ENCODE data around the gene SKOR1. TPM values are rescaled to one million over a fixed set of nuclear protein-coding genes. Genes with fewer than 3 reads are reported as not detected.

Gene SKOR1
- total RNA-seq, 1 experiment from 2014 or later, result 0.22 TPM

DNA sequence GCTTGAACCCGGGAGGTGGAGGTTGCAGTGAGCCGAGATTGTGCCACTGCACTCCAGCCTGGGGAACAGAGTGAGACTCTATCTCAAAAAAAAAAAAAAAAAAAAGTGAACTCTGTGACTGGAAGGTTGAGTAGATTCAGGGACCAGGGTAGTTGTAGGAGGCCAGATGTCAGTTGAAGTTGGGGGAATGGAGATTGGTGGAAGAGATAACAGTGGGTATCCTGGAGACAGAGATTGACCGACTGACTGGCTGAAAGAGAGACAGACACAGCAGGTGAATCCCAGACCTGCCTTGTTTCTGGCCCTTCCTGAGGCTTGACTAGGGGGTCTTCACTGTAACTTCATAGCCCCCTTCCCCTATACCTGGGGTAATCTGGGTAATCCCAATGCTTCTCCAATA lies 36.7 kb downstream of the SKOR1 start (continued):
- no peak for TF ChIP-seq ZNF121 (CRISPR knock-in tag; IDR thresholded peaks at IDR 0.05)
- TF ChIP-seq KAT7 (CRISPR knock-in tag; IDR thresholded peaks at IDR 0.05; ENCODE audit: borderline replicate concordance), result no peak
- TF ChIP-seq, protein P1, sequence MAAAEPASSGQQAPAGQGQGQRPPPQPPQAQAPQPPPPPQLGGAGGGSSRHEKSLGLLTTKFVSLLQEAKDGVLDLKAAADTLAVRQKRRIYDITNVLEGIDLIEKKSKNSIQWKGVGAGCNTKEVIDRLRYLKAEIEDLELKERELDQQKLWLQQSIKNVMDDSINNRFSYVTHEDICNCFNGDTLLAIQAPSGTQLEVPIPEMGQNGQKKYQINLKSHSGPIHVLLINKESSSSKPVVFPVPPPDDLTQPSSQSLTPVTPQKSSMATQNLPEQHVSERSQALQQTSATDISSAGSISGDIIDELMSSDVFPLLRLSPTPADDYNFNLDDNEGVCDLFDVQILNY (CRISPR knock-in tag; IDR thresholded peaks at IDR 0.05), result no peak
- TF ChIP-seq, protein P2, sequence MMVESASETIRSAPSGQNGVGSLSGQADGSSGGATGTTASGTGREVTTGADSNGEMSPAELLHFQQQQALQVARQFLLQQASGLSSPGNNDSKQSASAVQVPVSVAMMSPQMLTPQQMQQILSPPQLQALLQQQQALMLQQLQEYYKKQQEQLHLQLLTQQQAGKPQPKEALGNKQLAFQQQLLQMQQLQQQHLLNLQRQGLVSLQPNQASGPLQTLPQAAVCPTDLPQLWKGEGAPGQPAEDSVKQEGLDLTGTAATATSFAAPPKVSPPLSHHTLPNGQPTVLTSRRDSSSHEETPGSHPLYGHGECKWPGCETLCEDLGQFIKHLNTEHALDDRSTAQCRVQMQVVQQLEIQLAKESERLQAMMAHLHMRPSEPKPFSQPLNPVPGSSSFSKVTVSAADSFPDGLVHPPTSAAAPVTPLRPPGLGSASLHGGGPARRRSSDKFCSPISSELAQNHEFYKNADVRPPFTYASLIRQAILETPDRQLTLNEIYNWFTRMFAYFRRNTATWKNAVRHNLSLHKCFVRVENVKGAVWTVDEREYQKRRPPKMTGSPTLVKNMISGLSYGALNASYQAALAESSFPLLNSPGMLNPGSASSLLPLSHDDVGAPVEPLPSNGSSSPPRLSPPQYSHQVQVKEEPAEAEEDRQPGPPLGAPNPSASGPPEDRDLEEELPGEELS (CRISPR knock-in tag; IDR thresholded peaks at IDR 0.05), result no peak
- TF ChIP-seq NFE2L1 (CRISPR knock-in tag; IDR thresholded peaks at IDR 0.05), result no peak
- TF ChIP-seq, protein P3, sequence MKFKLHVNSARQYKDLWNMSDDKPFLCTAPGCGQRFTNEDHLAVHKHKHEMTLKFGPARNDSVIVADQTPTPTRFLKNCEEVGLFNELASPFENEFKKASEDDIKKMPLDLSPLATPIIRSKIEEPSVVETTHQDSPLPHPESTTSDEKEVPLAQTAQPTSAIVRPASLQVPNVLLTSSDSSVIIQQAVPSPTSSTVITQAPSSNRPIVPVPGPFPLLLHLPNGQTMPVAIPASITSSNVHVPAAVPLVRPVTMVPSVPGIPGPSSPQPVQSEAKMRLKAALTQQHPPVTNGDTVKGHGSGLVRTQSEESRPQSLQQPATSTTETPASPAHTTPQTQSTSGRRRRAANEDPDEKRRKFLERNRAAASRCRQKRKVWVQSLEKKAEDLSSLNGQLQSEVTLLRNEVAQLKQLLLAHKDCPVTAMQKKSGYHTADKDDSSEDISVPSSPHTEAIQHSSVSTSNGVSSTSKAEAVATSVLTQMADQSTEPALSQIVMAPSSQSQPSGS (CRISPR knock-in tag; IDR thresholded peaks at IDR 0.05; ENCODE audit: borderline replicate concordance, low read depth), result no peak
- TF ChIP-seq ZNF671 (CRISPR knock-in tag; IDR thresholded peaks at IDR 0.05), result no peak

DNA sequence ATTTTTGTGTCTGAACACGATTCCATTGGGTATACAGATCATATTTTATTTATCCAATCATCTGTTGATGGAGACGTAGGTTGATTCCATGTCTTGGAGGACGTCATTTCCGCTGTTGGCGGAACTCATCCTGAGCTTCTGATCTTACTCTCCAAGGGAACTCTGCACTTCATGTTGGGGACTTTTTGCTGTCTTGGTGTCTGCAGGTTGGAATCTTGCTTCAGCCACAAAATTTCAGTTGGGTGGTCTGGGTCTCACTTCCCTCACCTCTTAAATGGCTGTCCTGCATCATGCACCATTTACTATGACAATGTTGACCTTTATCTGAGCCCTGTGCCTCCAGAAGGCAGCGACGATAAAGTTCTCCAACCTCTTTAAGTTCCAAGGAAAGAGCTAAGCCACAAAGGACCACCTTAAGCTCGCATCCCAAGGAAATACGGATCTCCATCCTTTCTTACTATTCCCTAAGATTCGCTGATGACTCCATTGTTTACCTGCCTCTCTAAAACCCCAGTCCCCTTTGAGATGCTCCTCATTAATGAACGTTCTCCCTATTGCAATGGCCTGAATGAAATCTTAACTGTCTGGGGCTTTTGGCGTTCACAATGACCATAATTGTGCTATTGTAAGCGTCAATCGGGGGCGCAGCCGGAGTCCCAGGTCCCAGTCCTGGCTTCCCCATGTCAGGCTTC lies 37.6 kb downstream of the SKOR1 start:
- H3K4me1 Mint-ChIP-seq, result peaks cover 21% of the 10 kb centered on the region
- ChIA-PET CTCF (interaction anchor here (0.5 to 2.5 kb wide), 36 partner anchors 9 to 444 kb away, joined by 3 to 43 read pairs (median 5); partner anchors contain the start of gene PIAS1), POLR2A (interaction anchor here (0.8 to 2.2 kb wide), 3 partner anchors 10 to 191 kb away, joined by 3 to 5 read pairs (median 4); partner anchors contain the start of gene PIAS1)
- H3K27me3 Mint-ChIP-seq (ENCODE audit: low read depth), result peaks cover 26% of the 10 kb centered on the region
- no peaks in the 10 kb centered on the region for H3K9me3 Mint-ChIP-seq
- H3K36me3 Mint-ChIP-seq, result no peaks in the 10 kb centered on the region
- peak overlapping the region; percentile 65 for H3K4me3 Mint-ChIP-seq
- ATAC-seq (no peak), DNase-seq (ENCODE audit: low spot score) (no peak)
- no peak for TF ChIP-seq OVOL2 (CRISPR knock-in tag; IDR thresholded peaks at IDR 0.05; ENCODE audit: borderline replicate concordance)
- TF ChIP-seq, protein P4, sequence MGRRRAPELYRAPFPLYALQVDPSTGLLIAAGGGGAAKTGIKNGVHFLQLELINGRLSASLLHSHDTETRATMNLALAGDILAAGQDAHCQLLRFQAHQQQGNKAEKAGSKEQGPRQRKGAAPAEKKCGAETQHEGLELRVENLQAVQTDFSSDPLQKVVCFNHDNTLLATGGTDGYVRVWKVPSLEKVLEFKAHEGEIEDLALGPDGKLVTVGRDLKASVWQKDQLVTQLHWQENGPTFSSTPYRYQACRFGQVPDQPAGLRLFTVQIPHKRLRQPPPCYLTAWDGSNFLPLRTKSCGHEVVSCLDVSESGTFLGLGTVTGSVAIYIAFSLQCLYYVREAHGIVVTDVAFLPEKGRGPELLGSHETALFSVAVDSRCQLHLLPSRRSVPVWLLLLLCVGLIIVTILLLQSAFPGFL (CRISPR knock-in tag; IDR thresholded peaks at IDR 0.05; ENCODE audit: borderline replicate concordance), result no peak
- TF ChIP-seq, protein P5, sequence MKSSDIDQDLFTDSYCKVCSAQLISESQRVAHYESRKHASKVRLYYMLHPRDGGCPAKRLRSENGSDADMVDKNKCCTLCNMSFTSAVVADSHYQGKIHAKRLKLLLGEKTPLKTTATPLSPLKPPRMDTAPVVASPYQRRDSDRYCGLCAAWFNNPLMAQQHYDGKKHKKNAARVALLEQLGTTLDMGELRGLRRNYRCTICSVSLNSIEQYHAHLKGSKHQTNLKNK (CRISPR knock-in tag; IDR thresholded peaks at IDR 0.05), result no peak
- no peak for TF ChIP-seq TP53 (CRISPR knock-in tag; IDR thresholded peaks at IDR 0.05)
- no peak for TF ChIP-seq ESRRA (CRISPR knock-in tag; IDR thresholded peaks at IDR 0.05; ENCODE audit: borderline replicate concordance)
- TF ChIP-seq, protein P6, sequence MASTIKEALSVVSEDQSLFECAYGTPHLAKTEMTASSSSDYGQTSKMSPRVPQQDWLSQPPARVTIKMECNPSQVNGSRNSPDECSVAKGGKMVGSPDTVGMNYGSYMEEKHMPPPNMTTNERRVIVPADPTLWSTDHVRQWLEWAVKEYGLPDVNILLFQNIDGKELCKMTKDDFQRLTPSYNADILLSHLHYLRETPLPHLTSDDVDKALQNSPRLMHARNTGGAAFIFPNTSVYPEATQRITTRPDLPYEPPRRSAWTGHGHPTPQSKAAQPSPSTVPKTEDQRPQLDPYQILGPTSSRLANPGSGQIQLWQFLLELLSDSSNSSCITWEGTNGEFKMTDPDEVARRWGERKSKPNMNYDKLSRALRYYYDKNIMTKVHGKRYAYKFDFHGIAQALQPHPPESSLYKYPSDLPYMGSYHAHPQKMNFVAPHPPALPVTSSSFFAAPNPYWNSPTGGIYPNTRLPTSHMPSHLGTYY (CRISPR knock-in tag; IDR thresholded peaks at IDR 0.05), result no peak
- TF ChIP-seq FOXJ3 (CRISPR knock-in tag; IDR thresholded peaks at IDR 0.05; ENCODE audit: borderline replicate concordance), result no peak
- TF ChIP-seq, protein P7, sequence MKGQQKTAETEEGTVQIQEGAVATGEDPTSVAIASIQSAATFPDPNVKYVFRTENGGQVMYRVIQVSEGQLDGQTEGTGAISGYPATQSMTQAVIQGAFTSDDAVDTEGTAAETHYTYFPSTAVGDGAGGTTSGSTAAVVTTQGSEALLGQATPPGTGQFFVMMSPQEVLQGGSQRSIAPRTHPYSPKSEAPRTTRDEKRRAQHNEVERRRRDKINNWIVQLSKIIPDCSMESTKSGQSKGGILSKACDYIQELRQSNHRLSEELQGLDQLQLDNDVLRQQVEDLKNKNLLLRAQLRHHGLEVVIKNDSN (CRISPR knock-in tag; IDR thresholded peaks at IDR 0.05), result no peak
- TF ChIP-seq ZNF138 (CRISPR knock-in tag; conservative IDR thresholded peaks at IDR 0.05), result no peak
- no peak for TF ChIP-seq ETV6 (CRISPR knock-in tag; IDR thresholded peaks at IDR 0.05)
- TF ChIP-seq, protein P8, sequence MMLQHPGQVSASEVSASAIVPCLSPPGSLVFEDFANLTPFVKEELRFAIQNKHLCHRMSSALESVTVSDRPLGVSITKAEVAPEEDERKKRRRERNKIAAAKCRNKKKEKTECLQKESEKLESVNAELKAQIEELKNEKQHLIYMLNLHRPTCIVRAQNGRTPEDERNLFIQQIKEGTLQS (CRISPR knock-in tag; conservative IDR thresholded peaks at IDR 0.05), result no peak
- no peak for TF ChIP-seq ZNF396 (CRISPR knock-in tag; IDR thresholded peaks at IDR 0.05; ENCODE audit: borderline replicate concordance)
- TF ChIP-seq CBFB (CRISPR knock-in tag; IDR thresholded peaks at IDR 0.05; ENCODE audit: low read depth), result no peak
- TF ChIP-seq NFATC4 (CRISPR knock-in tag; IDR thresholded peaks at IDR 0.05), result no peak
- no peak for TF ChIP-seq ZNF317 (CRISPR knock-in tag; IDR thresholded peaks at IDR 0.05; ENCODE audit: borderline replicate concordance, low read depth)
- no peak for TF ChIP-seq SOX15 (CRISPR knock-in tag; IDR thresholded peaks at IDR 0.05)
- no peak for TF ChIP-seq ZNF121 (CRISPR knock-in tag; IDR thresholded peaks at IDR 0.05)
- H3K27ac Mint-ChIP-seq, result no peak overlapping the region

All from WTC11 (cell line).